ENCODE results near the gene STXBP6. TPM values are rescaled to one million over a fixed set of nuclear protein-coding genes. Genes with fewer than 3 reads are reported as not detected.

The STXBP6 gene
- polyA plus RNA-seq, 1 donor from 2014 or later = 14.6 TPM

GRCh38 chr14:24894583-24895242 lies 155.2 kb downstream of the STXBP6 start:
- Histone ChIP-seq H4K20me1 (ENCODE audit: insufficient read depth) (no peaks in the 10 kb centered on the region), H3K4me2 (ENCODE audit: low read length) (no peak overlapping the region), H3K27ac (ENCODE audit: low read length) (no peak overlapping the region)

DNA sequence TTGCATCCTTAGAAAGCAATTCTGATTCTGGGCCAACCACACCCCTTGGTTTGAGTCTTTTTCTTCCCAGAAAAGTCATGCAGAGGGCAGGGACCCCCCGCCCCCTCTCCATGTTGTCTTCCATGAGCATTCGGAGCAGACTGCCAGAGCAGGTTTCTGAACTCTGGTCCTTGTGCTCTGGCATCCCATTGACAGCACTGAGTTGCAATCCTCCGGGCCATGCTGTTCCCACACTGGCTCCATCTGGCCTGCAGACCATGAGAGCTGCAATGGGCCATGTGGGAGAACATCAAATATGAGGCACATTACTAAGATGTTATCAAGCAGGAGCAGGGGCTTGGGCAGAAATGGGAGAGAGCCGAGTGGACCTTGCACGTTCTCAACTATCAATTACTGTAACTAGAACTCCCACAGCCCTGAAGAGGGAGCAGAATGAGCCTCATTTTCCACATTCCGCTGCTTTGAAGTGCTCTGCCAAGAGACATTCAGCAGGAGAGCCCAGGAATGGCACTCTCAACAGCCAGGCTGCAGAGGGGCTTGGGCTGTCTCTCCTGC lies 157.4 kb downstream of the STXBP6 start:
- H3K9ac ChIP-seq (ENCODE audit: low read length) = no peak overlapping the region
- H3K79me2 ChIP-seq (replicated peaks; ENCODE audit: insufficient read depth, low read length) = no peaks in the 10 kb centered on the region
- H3F3A ChIP-seq (ENCODE audit: insufficient read depth, low read length, poor library complexity, severe bottlenecking) = no peaks in the 10 kb centered on the region
- no peaks in the 10 kb centered on the region for H3K9me3 ChIP-seq (ENCODE audit: low read length)
- H3K4me2 ChIP-seq (ENCODE audit: low read length) = no peak overlapping the region
- H3K4me3 ChIP-seq (ENCODE audit: low read length) = no peak overlapping the region
- H3K27ac ChIP-seq (ENCODE audit: low read length) = no peak overlapping the region
- H3K27me3 ChIP-seq (ENCODE audit: insufficient read depth, low read depth, low read length) = no peaks in the 10 kb centered on the region
- TF ChIP-seq EP300 (conservative IDR thresholded peaks at IDR 0.05; ENCODE audit: poor library complexity, severe bottlenecking) (no peak), POLR2AphosphoS5 (IDR thresholded peaks at IDR 0.05) (no peak), REST (IDR thresholded peaks at IDR 0.05; ENCODE audit: borderline replicate concordance) (no peak)
- H2AFZ ChIP-seq (ENCODE audit: low read depth, low read length) = no peak overlapping the region
- no peaks in the 10 kb centered on the region for H3K36me3 ChIP-seq (ENCODE audit: insufficient read depth, low read length)
- no peaks in the 10 kb centered on the region for H3K9me2 ChIP-seq (ENCODE audit: insufficient read depth, low read length)
- H4K20me1 ChIP-seq (ENCODE audit: insufficient read depth) = no peaks in the 10 kb centered on the region

More at GRCh38 chr14:24894583-24895242, 155.2 kb downstream of the STXBP6 start:
- Histone ChIP-seq H3K36me3 (ENCODE audit: insufficient read depth, low read length) (no peaks in the 10 kb centered on the region), H3K4me3 (ENCODE audit: low read length) (no peak overlapping the region), H3K9ac (ENCODE audit: low read length) (no peak overlapping the region), H3K9me2 (ENCODE audit: insufficient read depth, low read length) (no peaks in the 10 kb centered on the region), H3K9me3 (ENCODE audit: low read length) (no peaks in the 10 kb centered on the region), H3K79me2 (replicated peaks; ENCODE audit: insufficient read depth, low read length) (no peaks in the 10 kb centered on the region), H3K27me3 (ENCODE audit: insufficient read depth, low read depth, low read length) (no peaks in the 10 kb centered on the region), H2AFZ (ENCODE audit: low read depth, low read length) (no peak overlapping the region), H3F3A (ENCODE audit: insufficient read depth, low read length, poor library complexity, severe bottlenecking) (no peaks in the 10 kb centered on the region)
- no peak for TF ChIP-seq RAD21 (conservative IDR thresholded peaks at IDR 0.05)
- no peak for TF ChIP-seq POLR2AphosphoS5 (IDR thresholded peaks at IDR 0.05)
- no peak for TF ChIP-seq CTCF (IDR thresholded peaks at IDR 0.05; ENCODE audit: poor library complexity, severe bottlenecking)
- TF ChIP-seq EZH2 (IDR thresholded peaks at IDR 0.05; ENCODE audit: borderline replicate concordance, insufficient read depth, low read length, poor library complexity, severe bottlenecking) = no peak
- no peak for TF ChIP-seq EP300 (conservative IDR thresholded peaks at IDR 0.05; ENCODE audit: poor library complexity, severe bottlenecking)

DNA sequence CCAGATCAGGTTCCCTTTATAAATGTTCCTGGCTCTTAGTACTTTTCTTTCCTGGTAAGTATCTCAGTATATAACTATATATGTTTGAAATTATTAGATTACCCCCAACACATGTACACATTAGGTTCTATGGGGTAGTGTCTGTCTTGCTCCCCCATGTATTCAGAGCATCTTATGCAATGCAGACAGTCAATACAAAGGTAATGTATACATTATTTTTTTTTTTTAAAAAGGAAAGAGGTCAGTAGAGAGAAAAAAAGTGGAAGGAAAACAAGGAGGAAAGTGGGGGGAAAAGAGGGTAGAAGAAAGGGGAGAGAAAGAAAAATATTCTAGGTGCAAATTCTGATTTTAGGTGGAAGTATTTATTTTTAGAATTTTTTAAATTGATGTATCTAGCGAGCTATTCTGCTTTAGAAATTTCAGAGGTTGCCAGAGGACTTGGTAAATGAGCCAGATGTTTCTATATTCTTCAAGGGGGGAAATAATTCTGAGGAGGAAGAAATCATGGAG lies 157.9 kb downstream of the STXBP6 start:
- Histone ChIP-seq H3F3A (ENCODE audit: insufficient read depth, low read length, poor library complexity, severe bottlenecking) (no peaks in the 10 kb centered on the region), H3K4me3 (ENCODE audit: low read length) (no peak overlapping the region), H3K4me2 (ENCODE audit: low read length) (no peak overlapping the region), H4K20me1 (ENCODE audit: insufficient read depth) (no peaks in the 10 kb centered on the region), H3K9me2 (ENCODE audit: insufficient read depth, low read length) (no peaks in the 10 kb centered on the region), H3K9ac (ENCODE audit: low read length) (no peak overlapping the region), H2AFZ (ENCODE audit: low read depth, low read length) (no peak overlapping the region), H3K27ac (ENCODE audit: low read length) (no peak overlapping the region), H3K27me3 (ENCODE audit: insufficient read depth, low read depth, low read length) (no peaks in the 10 kb centered on the region), H3K36me3 (ENCODE audit: insufficient read depth, low read length) (no peaks in the 10 kb centered on the region), H3K79me2 (replicated peaks; ENCODE audit: insufficient read depth, low read length) (no peaks in the 10 kb centered on the region), H3K9me3 (ENCODE audit: low read length) (no peaks in the 10 kb centered on the region)
- no peak for TF ChIP-seq CTCF (IDR thresholded peaks at IDR 0.05; ENCODE audit: poor library complexity, severe bottlenecking)
- no peak for TF ChIP-seq SMC3 (conservative IDR thresholded peaks at IDR 0.05; ENCODE audit: poor library complexity)

All from neural cell (in vitro differentiated cells).